Transverse colon (tissue), 3 donors: ENCODE measurements around the gene CAMTA1.

Experiments used
- CTCF ChIP-seq, 5 experiments: fragments of 200-600 bp in 3 of 5; fragments of 450-650 bp in 2 of 5; sonication (generic) in 3 of 5; IDR thresholded peaks; 1 replicate in 2 of 5; 2 replicates in 3 of 5; pipeline ENCODE4 v1.5.1; 2016 to 2017; ENCODE audit warnings: antibody characterized with exemption in 5 of 5, inconsistent platforms in 3 of 5, mild to moderate bottlenecking in 2 of 5, moderate library complexity in 1 of 5
- EP300 ChIP-seq: sonication (generic); formaldehyde crosslinking; IDR thresholded peaks from one replicate; pipeline ENCODE4 v1.6.1; 2017; ENCODE audit warnings: antibody characterized with exemption, low read depth
- POLR2A ChIP-seq: fragments of 450-650 bp; IDR thresholded peaks from one replicate; pipeline ENCODE4 v1.6.1; 2016; ENCODE audit warnings: antibody characterized with exemption, mild to moderate bottlenecking, moderate library complexity

- TF ChIP-seq CTCF (IDR thresholded peaks at IDR 0.05) (no peak), POLR2A (no peak), EP300 (no peak)
Measured at GRCh38 chr1:7320661-7321060, 535.4 kb downstream of the CAMTA1 start.
